ENCODE results near the gene VEPH1.

VEPH1 gene

DNA sequence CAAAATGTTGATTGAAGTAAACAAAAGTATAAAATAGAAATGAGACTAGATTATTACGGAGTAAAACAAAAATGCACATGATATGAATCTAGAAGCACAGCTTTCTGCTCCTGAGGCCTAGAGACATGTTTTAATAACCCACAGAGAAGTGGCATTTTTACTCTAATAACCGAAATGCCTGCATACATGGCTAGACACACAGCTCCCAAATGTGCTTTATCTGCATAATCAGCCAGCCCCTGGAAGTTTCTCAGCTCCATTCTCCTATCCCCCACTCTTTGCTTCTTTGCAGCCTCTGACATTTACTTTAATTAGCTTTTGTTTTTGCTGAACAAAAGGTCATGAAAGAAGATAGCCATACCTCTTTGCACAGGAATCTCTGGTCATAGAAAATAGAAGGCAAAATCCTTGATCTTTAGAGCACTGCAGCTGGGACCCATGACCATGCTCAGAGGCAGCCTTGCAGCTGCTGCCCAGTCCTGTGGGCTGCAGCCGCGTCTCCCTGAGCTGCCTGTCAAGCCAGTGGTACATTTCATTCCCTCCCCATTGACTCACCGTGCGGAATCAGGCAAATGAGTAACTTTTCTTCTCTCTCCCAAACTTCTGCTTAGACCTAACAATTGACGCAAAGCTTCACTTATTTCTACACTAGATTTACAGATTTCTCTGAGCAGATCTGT is at the start of gene VEPH1:
Gene VEPH1 (minus strand): TSS at position 501 of the 680 bp plus-strand sequence. CDS start 8,067 bp downstream, outside the sequence.
- no peak for DNase-seq

GRCh38 chr3:157551961-157552360 is 48.7 kb upstream of the VEPH1 start:
- no peak for DNase-seq

GRCh38 chr3:157549498-157549897 is 46.3 kb upstream of the VEPH1 start:
- DNase-seq: no peak

DNA sequence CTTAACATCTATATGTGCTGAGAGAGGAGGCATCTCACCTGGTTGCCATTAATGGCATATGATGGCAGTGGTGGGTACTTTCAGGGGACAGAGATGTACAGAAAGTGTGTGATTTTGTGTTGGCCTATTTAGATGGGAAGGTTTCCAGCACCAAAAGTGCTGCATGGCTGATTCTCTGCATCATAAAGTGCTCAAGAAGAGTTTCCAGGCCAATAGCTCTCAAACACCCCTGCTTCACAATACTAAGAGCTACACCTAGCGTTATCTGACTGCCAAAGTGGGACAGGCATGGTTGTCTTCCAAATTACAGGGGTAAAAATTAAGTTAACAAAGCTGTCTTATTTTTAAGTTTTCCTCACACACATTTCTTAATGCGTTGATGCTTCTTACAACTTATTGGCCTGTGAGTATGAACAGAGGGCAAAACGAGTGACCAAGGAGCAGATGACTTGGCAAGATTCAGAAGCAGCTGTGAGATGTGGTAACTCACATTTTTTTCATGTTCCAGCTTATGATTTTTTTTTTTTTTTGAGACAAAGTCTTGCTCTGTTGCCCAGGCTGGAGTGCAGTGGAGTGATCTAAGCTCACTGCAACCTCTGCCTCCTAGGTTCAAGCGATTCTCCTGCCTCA is 41.4 kb upstream of the VEPH1 start:
- DNase-seq: no peak

GRCh38 chr3:157543501-157544035 is 40.4 kb upstream of the VEPH1 start:
- DNase-seq: peak; percentile 31

DNA sequence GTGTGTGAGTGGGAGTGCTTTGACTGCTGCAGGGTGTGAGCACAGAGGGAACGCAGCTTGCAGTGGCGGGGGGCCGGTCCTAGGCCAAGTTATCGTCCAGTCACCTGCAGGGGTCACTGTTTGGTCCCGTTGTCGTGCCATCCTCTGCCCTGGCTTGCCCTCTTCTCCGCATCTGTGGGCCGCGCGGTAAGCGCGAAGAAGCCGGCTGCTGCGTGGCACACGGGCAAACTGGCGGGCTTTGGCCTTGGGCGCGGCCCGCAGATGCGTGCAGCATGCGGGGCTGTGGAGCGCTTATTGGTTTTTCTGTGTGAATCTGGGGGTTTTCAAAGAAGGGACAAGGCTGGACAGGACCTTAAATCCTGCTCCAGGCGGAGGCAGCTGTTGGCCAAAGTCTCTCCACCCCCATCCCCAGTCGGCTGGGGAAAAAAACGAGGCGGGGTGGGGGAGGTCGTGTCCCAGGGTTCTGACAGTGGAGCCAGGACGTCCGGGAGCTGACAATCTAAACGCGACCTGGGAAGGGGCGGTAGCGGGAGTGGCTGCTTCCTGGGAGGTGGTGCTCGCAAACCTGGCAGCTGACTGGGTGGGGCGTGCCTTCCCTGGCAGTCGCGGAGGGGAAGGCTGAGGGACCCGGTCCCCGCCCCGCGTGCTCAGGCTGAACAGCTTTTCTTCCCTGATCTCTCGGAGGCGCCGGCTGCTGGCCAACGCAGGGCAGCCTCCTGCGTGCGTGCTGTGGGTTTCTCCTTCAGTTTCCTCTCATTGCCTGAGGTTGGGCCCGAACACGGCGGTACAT is 39.7 kb upstream of the VEPH1 start:
- DNase-seq: peak; percentile 87

DNA sequence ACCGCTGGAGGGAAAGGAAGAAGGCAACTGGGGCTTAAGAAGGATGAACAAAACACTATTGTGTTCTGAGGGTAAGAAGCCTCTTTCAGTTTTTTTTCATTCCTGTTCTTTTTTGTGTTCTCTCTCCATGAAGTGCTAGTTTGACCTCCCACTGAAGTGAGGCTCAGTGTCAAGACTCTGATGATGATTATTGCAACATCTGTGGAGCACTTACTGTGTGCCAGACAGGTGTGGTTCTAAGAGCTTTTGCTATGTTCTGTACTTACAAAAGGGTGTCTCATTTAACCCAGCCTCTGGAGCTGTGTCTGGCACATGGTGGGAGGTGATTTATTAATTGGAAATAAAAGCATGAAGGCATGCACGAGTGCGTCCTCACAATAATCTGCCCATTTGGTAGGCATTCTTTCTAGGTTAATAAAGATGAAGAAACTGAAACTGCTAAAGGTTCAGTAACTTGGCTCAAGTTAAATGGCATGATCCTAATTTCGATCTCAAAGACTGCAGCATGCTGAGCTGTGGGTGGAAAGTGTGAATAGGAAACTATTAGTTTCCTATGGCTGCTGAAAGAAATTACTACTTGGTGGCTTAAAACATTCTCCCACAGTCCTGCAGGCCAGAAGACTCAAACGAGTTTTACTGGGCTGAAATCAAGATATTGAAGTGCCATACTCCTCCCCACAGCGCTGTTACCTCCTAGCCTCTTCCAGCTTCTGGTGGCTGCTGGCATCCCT is 38.5 kb upstream of the VEPH1 start:
- DNase-seq: no peak

- no peak for DNase-seq
Measured at GRCh38 chr3:157540656-157541055, 37.4 kb upstream of the VEPH1 start.

- DNase-seq: no peak
Measured at GRCh38 chr3:157535667-157536066, 32.5 kb upstream of the VEPH1 start.

DNA sequence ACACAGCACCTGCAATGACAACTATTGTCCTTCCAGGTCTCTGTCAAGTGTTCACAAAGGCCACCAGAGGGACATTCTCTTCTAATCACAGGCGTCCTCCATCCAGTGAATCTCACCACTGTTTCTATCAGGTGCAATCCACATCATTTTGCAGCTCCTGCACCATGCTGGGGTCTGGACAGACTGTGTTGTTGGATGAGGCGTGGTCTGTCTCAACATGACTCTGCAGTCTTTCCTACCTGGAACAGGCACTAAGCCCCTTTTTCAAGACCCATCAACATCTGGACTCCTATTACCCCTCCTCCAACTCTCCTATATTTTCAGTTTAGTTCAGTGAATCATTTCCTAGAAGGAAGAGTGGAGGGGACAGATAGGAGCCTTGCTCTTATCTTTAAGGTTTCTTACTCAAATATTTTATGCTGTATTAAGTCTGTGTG is 31.5 kb upstream of the VEPH1 start:
- DNase-seq: peak; percentile 11

DNA sequence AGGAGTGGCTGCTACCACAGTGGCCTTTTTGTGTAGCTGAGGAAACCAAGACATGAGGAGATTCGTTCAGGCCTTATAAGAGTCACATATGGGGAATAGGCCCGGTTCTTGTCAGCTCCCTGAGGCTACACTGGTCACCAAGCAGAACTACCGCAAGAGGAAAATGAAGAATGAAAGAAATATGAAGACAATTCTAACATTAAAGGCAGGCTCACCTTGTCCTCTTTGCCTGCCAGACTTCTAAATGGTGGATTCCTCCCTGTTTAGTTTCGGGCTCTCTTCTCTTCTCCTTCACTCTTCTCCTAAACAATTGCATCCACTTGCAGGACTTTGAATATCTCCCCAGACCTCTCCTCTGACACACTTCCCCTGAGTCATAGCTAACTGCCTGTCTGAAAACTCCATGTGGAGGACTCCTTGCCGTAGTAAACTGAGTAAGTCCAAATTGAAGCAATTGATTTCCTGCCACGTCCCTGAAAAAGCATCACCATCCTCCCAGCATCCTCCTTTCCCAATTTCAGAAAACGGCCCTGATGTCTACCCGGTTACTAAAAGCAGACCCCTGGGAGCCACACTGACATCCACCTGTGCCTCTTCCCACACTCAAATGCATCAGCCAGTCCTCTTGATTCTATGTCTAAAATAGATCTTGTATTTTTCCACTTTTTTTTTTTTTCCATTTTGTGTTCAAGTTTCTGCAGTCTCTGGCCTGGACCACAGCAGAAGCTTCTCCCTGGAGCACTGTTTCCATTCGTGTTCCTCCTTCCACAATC is 30.3 kb upstream of the VEPH1 start:
- DNase-seq: no peak

GRCh38 chr3:157532529-157533297 is 29.5 kb upstream of the VEPH1 start:
- DNase-seq: peak; percentile 84

DNA sequence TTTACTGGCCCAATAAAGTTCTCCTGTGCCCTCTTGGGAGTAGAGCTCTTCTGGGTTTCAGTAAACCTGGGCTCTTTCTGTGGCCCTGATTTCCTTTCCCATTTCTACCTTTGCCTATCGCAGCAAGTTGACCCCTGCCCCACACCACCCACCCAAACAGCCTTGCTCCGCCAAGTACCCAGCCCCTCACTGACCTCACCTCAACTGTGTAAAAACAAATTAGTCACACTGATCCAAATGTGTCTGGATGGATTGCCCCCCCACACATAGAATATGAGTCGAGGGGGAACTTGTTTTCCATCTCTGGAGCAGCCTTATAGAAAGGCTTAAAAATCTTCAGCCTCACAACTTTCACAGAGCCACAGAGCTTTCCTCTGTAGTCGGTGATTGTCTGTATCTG is 28.6 kb upstream of the VEPH1 start:
- no peak for DNase-seq

DNA sequence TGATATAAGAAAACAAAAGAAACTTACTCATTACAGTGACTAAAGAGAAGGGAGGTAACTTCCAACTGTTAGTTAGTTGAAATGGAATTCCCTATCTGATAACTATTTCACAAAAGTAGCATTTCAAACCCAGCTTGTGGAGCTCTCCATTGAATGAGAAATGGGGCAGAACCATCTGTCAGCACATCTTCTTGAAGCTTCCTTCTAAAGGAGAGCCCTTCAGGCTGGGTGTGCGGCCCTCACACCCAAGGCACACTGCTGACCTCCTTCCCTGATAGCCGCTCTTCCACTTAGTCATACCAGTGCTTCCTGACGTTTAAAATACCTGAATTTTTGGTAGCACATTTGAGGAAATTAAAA is 28.1 kb upstream of the VEPH1 start:
- DNase-seq: no peak

GRCh38 chr3:157530637-157531300 is 27.6 kb upstream of the VEPH1 start:
- DNase-seq: no peak

GRCh38 chr3:157529751-157530150 is 26.5 kb upstream of the VEPH1 start:
- DNase-seq: no peak

DNA sequence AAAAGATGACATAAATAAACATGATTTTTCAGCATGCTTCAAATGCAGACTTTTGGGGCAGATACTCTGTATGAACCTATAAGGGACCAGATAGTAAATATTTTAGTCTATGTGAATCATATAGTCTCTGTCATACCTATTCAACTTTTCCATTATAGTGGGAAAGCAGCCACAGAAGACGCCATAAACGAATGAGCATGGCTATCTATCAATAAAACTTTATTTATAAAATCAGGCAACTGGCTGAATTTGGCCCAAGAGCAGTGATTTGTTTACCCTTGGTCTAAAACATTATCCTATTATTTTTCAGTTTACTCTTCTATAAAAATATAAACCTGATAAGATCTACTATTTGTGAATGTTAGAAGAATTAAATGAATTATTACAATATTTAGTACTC is 25.9 kb upstream of the VEPH1 start:
- no peak for DNase-seq

GRCh38 chr3:157527131-157527881 is 24.1 kb upstream of the VEPH1 start:
- no peak for DNase-seq

DNA sequence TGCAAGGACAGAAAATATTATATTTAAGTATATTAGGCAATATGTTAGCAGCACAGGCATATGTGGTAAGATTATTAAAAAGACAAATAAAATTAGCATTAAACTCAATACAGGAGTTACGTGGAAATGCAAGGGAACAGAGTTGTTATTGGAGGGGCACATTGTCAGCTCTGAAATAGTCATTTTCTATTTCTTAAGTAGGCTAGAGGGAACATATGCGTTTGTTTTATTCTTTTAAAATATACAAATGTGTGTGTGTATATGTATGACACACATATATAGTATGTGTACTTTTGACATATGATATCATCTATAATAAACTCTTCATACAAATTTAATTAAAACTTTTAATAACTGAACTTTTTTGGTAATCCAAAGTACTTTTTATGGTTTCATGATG is 22.8 kb upstream of the VEPH1 start:
- no peak for DNase-seq

- no peak for DNase-seq
Measured at GRCh38 chr3:157523814-157524213, 20.6 kb upstream of the VEPH1 start.

Data from DMS53 (cell line).